Measurements from ENCODE around the gene TPI1.
"Not testable (repeated sequence)": the region's sequence is repeated elsewhere in the genome, so short reads cannot be mapped to it uniquely, and the experiment has no call there.

Gene TPI1

GRCh38 chr12:6869049-6870021, 2.0 kb downstream of the TPI1 start:
- peak; percentile 57 to 64 for DNase-seq

GRCh38 chr12:6870304-6870703, 3.0 kb downstream of the TPI1 start:
- not testable (repeated sequence) for DNase-seq

GRCh38 chr12:6871052-6871957, 4.0 kb downstream of the TPI1 start:
- DNase-seq: no peak

- peak in 1 of 2 experiments; percentile 36 for DNase-seq
Observed at GRCh38 chr12:6872073-6873048, 5.0 kb downstream of the TPI1 start.

GRCh38 chr12:6873094-6874014, 6.0 kb downstream of the TPI1 start, which contains the start of gene SPSB2:
Gene SPSB2 (minus strand): TSS chr12:6873303. CDS start chr12:6872901, 402 bp downstream.
- peak; percentile 65 to 75 for DNase-seq

GRCh38 chr12:6874015-6874368, 6.7 kb downstream of the TPI1 start:
- DNase-seq: not testable (repeated sequence)

GRCh38 chr12:6879824-6880223, 12.5 kb downstream of the TPI1 start:
- not testable (repeated sequence) for DNase-seq

- no peak for DNase-seq
Observed at GRCh38 chr12:6883252-6883651, 15.9 kb downstream of the TPI1 start.

- DNase-seq: no peak
Observed at GRCh38 chr12:6883683-6884082, 16.4 kb downstream of the TPI1 start.

GRCh38 chr12:6884539-6884938, 17.2 kb downstream of the TPI1 start:
- DNase-seq: no peak

- not testable (repeated sequence) for DNase-seq
Observed at GRCh38 chr12:6886206-6886999, 19.1 kb downstream of the TPI1 start.

- DNase-seq: no peak
Observed at GRCh38 chr12:6887460-6887859, 20.1 kb downstream of the TPI1 start.

GRCh38 chr12:6888360-6888759, 21.0 kb downstream of the TPI1 start:
- DNase-seq: no peak

GRCh38 chr12:6888794-6889193, 21.5 kb downstream of the TPI1 start:
- not testable (repeated sequence) for DNase-seq

GRCh38 chr12:6889775-6890573, 22.6 kb downstream of the TPI1 start:
- not testable (repeated sequence) for DNase-seq

GRCh38 chr12:6890789-6891645, 23.7 kb downstream of the TPI1 start:
- DNase-seq: peak; percentile 74 to 86

GRCh38 chr12:6891646-6892001, 24.3 kb downstream of the TPI1 start:
- DNase-seq: no peak

- not testable (repeated sequence) for DNase-seq
Observed at GRCh38 chr12:6892683-6893082, 25.4 kb downstream of the TPI1 start.
